Astrocyte (in vitro differentiated cells and primary cell): ENCODE measurements around the gene SPATA2. TPM values are rescaled to one million over a fixed set of nuclear protein-coding genes. Genes with fewer than 3 reads are reported as not detected.

ENCODE experiments used
- DNase-seq: peaks from one replicate; pipeline ENCODE4 v3.0.0-alpha.2; 2010; ENCODE audit warnings: low read depth
- FAIRE-seq: peaks from 2 replicates; lab custom pipeline; 2011; peaks lifted over from hg19 to GRCh38; lab: Jason Lieb, UNC
- H2AFZ ChIP-seq: 2 replicates; pipeline ENCODE4 v1.6.0; 2012; ENCODE audit warnings: low read depth, low read length, inconsistent platforms
- H3K27ac ChIP-seq: 2 replicates; pipeline ENCODE4 v1.5.1; 2011; ENCODE audit warnings: low read depth, low read length, inconsistent platforms
- H3K27me3 ChIP-seq: 2 replicates; pipeline ENCODE4 v1.6.0; 2011; ENCODE audit warnings: low read length, inconsistent platforms; ENCODE audit not compliant: insufficient read depth
- H3K36me3 ChIP-seq: 2 replicates; pipeline ENCODE4 v1.5.1; 2011; ENCODE audit warnings: low read length, inconsistent platforms; ENCODE audit not compliant: insufficient read depth
- H3K4me1 ChIP-seq: 2 replicates; pipeline ENCODE4 v1.5.1; 2011; ENCODE audit warnings: low read length, inconsistent platforms; ENCODE audit not compliant: insufficient read depth
- H3K4me2 ChIP-seq: 2 replicates; pipeline ENCODE4 v1.6.0; 2012; ENCODE audit warnings: low read length, inconsistent platforms
- H3K4me3 ChIP-seq: 2 replicates; pipeline ENCODE4 v1.5.1; 2011; ENCODE audit warnings: low read depth, mild to moderate bottlenecking, low read length, inconsistent platforms; ENCODE audit not compliant: insufficient read depth
- H3K79me2 ChIP-seq: 2 replicates; pipeline ENCODE4 v1.6.0; 2012; ENCODE audit warnings: mild to moderate bottlenecking, low read length, inconsistent platforms; ENCODE audit not compliant: insufficient read depth
- H3K9ac ChIP-seq: 2 replicates; pipeline ENCODE4 v1.6.0; 2012; ENCODE audit warnings: mild to moderate bottlenecking, low read length, inconsistent platforms
- H3K9me3 ChIP-seq: 2 replicates; pipeline ENCODE4 v1.5.1; 2012; ENCODE audit warnings: low read depth, mild to moderate bottlenecking, low read length, inconsistent platforms; ENCODE audit not compliant: insufficient read depth
- H4K20me1 ChIP-seq: 2 replicates; pipeline ENCODE4 v1.6.0; 2012; ENCODE audit warnings: low read length, inconsistent platforms; ENCODE audit not compliant: insufficient read depth
- H3K27ac Mint-ChIP-seq: one replicate; pipeline ENCODE4 v1.8.0; 2021; ENCODE audit warnings: mild to moderate bottlenecking, mixed read lengths; ENCODE audit not compliant: unreplicated experiment
- H3K27me3 Mint-ChIP-seq: one replicate; pipeline ENCODE4 v1.8.0; 2021; ENCODE audit warnings: low read depth, mixed read lengths; ENCODE audit not compliant: unreplicated experiment
- H3K36me3 Mint-ChIP-seq: one replicate; pipeline ENCODE4 v1.8.0; 2021; ENCODE audit warnings: low read depth, mixed read lengths; ENCODE audit not compliant: unreplicated experiment
- H3K4me1 Mint-ChIP-seq: one replicate; pipeline ENCODE4 v1.8.0; 2021; ENCODE audit warnings: low read depth, mixed read lengths; ENCODE audit not compliant: unreplicated experiment
- H3K4me3 Mint-ChIP-seq: one replicate; pipeline ENCODE4 v1.8.0; 2021; ENCODE audit warnings: mild to moderate bottlenecking, moderate library complexity, mixed read lengths; ENCODE audit not compliant: unreplicated experiment
- H3K9me3 Mint-ChIP-seq: one replicate; pipeline ENCODE4 v1.8.0; 2021; ENCODE audit warnings: mild to moderate bottlenecking, mixed read lengths; ENCODE audit not compliant: unreplicated experiment
- EZH2 ChIP-seq: IDR thresholded peaks from 2 replicates; pipeline ENCODE4 v1.6.1; 2012; ENCODE audit warnings: mild to moderate bottlenecking, low read length, inconsistent platforms; ENCODE audit not compliant: insufficient read depth
- total RNA-seq: library from RNA; stranded (reverse); gene quantifications from 2 replicates; pipeline ENCODE4 v1.2.1, GENCODE V29; 2021
- TF ChIP-seq, protein P1 (sequence below): IDR thresholded peaks from 2 replicates; pipeline ENCODE4 v1.5.1; 2011; ENCODE audit warnings: low read depth, mild to moderate bottlenecking, inconsistent platforms, low read length, moderate library complexity; ENCODE audit not compliant: insufficient read depth

SPATA2 gene
- total RNA-seq, 1 donor from 2014 or later, result 7.3 TPM

DNA sequence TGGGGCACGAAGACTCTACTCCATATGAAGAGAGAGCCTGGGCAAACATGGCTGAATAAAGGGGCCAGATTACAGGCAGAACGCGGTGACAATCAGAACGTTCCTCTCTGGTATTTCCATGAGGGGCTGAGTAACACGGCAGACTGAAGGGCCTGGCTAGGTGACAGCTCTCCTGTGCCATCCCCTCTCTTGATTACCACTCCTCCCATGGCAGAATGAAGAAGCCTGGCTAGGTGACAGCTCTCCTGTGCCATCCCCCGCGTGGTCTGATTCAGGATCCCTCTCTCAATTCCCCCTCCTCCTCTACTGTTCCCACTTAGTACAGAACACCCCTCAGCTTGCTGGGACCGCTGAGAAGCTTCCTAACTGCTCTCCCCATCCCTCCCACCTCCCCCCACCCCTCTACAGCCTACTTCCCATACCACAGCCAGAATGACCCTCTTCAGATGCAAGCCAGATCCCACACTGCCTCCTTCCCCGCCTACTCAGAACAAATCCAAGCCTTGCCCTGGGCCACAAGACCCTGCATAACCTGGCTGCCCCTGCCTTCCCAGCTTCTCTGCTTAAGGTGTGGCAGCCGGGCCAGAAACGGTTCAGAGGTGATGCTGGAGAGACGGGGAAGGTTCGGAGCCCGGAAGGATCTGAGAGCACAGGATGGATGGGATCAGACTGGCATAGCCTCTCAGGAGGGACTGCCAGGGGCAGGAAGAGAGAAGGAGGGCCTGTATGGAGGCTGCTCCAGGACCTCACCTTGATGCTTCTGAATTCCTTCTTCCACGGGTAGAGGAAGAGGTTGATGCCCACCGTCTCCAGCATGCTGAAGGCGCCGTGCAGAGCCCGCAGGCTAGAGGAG is 7.7 kb downstream of the SPATA2 start:
- Histone ChIP-seq H3K4me3 (no peak overlapping the region), H3K4me1 (no peaks in the 10 kb centered on the region), H3K27ac (no peak overlapping the region), H3K36me3 (peaks cover 10% of the 10 kb centered on the region), H3K27me3 (no peaks in the 10 kb centered on the region), H3K79me2 (peaks cover 56% of the 10 kb centered on the region), H2AFZ (no peak overlapping the region), H4K20me1 (peaks cover 70% of the 10 kb centered on the region), H3K9me3 (no peaks in the 10 kb centered on the region), H3K4me2 (no peak overlapping the region), H3K9ac (no peak overlapping the region)
- Mint-ChIP-seq H3K4me3 (no peak overlapping the region), H3K36me3 (peaks cover 14% of the 10 kb centered on the region), H3K9me3 (no peaks in the 10 kb centered on the region), H3K27ac (no peak overlapping the region), H3K27me3 (no peaks in the 10 kb centered on the region), H3K4me1 (peaks cover 1% of the 10 kb centered on the region)
- no peak for FAIRE-seq
- TF ChIP-seq, protein P1, sequence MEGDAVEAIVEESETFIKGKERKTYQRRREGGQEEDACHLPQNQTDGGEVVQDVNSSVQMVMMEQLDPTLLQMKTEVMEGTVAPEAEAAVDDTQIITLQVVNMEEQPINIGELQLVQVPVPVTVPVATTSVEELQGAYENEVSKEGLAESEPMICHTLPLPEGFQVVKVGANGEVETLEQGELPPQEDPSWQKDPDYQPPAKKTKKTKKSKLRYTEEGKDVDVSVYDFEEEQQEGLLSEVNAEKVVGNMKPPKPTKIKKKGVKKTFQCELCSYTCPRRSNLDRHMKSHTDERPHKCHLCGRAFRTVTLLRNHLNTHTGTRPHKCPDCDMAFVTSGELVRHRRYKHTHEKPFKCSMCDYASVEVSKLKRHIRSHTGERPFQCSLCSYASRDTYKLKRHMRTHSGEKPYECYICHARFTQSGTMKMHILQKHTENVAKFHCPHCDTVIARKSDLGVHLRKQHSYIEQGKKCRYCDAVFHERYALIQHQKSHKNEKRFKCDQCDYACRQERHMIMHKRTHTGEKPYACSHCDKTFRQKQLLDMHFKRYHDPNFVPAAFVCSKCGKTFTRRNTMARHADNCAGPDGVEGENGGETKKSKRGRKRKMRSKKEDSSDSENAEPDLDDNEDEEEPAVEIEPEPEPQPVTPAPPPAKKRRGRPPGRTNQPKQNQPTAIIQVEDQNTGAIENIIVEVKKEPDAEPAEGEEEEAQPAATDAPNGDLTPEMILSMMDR, result no peak
- TF ChIP-seq EZH2, result no peak
- DNase-seq, result no peak

- no peak overlapping the region for H3K27ac ChIP-seq
- H3K9me3 ChIP-seq, result no peaks in the 10 kb centered on the region
- no peak overlapping the region for H3K4me2 ChIP-seq
- H3K27me3 ChIP-seq, result no peaks in the 10 kb centered on the region
- no peaks in the 10 kb centered on the region for H3K27me3 Mint-ChIP-seq
- FAIRE-seq (no peak), DNase-seq (no peak)
- no peak overlapping the region for H3K27ac Mint-ChIP-seq
- H3K36me3 ChIP-seq, result peaks cover 10% of the 10 kb centered on the region
- H3K9ac ChIP-seq, result no peak overlapping the region
- H3K4me1 ChIP-seq, result no peaks in the 10 kb centered on the region
- H3K4me3 Mint-ChIP-seq, result no peak overlapping the region
- H2AFZ ChIP-seq, result no peak overlapping the region
- TF ChIP-seq, protein P1, result no peak
- no peak for TF ChIP-seq EZH2
- no peaks in the 10 kb centered on the region for H3K9me3 Mint-ChIP-seq
- no peak overlapping the region for H3K4me3 ChIP-seq
- H3K36me3 Mint-ChIP-seq, result peaks cover 14% of the 10 kb centered on the region
- peaks cover 1% of the 10 kb centered on the region for H3K4me1 Mint-ChIP-seq
- peaks cover 62% of the 10 kb centered on the region for H4K20me1 ChIP-seq
- H3K79me2 ChIP-seq, result peaks cover 46% of the 10 kb centered on the region
Measured at GRCh38 chr20:49906615-49907154, 8.6 kb downstream of the SPATA2 start.
